ENCODE measurements around the gene FUZ.

DNA sequence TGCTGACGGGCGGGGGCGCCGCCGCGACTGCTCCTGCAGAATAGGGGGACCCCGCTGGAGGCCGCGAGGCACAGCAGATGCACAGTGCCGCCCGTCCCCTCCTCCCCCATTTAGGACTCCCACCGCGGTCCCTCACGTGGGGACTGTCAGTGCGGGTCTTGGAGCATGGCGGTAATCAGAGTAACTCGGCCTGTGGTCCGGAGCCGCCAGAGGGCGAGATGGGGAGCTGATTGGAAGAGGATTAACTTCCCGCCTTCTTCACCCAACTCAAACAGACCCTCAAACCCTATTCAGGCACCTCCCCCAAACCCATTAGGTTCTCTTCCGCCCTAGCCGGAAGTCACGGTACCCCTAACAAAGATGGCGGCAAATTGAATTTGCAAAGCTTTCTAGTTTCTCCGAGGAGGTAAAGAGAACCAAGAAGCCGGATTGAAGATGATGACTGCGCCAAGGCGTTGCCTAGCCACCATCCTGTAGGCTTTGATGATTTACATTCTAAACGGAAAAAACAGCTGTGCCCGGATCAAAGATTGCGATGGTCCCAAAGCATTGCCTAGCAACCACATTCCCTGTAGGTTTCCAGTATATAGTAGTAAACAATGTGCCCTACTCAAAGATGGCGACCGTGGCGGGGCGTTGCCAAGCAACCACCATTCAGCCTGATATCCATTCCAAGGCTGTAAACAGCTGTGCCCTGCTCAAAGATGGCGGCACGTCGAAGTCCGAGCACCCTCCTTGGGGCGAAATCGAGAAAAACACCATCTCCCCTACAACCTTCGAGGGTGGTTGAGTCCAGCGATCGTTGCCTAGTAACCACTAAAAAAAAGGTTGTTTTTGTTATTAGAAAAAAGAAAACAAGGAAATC lies at the start of gene FUZ:
- TF ChIP-seq, protein P1, sequence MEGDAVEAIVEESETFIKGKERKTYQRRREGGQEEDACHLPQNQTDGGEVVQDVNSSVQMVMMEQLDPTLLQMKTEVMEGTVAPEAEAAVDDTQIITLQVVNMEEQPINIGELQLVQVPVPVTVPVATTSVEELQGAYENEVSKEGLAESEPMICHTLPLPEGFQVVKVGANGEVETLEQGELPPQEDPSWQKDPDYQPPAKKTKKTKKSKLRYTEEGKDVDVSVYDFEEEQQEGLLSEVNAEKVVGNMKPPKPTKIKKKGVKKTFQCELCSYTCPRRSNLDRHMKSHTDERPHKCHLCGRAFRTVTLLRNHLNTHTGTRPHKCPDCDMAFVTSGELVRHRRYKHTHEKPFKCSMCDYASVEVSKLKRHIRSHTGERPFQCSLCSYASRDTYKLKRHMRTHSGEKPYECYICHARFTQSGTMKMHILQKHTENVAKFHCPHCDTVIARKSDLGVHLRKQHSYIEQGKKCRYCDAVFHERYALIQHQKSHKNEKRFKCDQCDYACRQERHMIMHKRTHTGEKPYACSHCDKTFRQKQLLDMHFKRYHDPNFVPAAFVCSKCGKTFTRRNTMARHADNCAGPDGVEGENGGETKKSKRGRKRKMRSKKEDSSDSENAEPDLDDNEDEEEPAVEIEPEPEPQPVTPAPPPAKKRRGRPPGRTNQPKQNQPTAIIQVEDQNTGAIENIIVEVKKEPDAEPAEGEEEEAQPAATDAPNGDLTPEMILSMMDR (IDR thresholded peaks at IDR 0.05) = no peak
- TF ChIP-seq SIN3A (IDR thresholded peaks at IDR 0.05; ENCODE audit: borderline replicate concordance, insufficient read depth, low read depth, low read length) (0 out of 2 replicates have a peak, but pooled peaks have one; percentile 27), TCF7L2 (IDR thresholded peaks at IDR 0.05; ENCODE audit: low read depth, low read length) (peak; percentile 93)
